Activated CD4-positive, alpha-beta T cell treated with anti-CD3 and anti-CD28 coated beads for 36 hours (primary cell): ENCODE results near the gene CPSF3. TPM values are rescaled to one million over a fixed set of nuclear protein-coding genes. Genes with fewer than 3 reads are reported as not detected.
"Not testable (repeated sequence)": the region's sequence is repeated elsewhere in the genome, so short reads cannot be mapped to it uniquely, and the experiment has no call there.

Source experiments
- ATAC-seq: fragments of 200-7000 bp; cut with Tn5 transposase; one replicate; pipeline ENCODE4 v1.10.0; 2021; ENCODE audit warnings: mild to moderate bottlenecking, moderate library complexity
- CTCF ChIA-PET: fragments of 350-600 bp; sonication (Branson Sonifier 250); formaldehyde crosslinking; loops from one replicate; lab custom pipeline; 2021; ENCODE audit warnings: antibody characterized with exemption; lab: Charles Lee
- POLR2A ChIA-PET: fragments of 350-600 bp; sonication (Branson Sonifier 250); formaldehyde crosslinking; loops from one replicate; lab custom pipeline; 2021; ENCODE audit warnings: antibody characterized with exemption, inconsistent platforms; lab: Charles Lee
- DNase-seq: peaks from one replicate; pipeline ENCODE4 v3.0.0-alpha.2; 2020
- H3K27ac Mint-ChIP-seq: one replicate; pipeline ENCODE4 v1.8.0; 2021; ENCODE audit warnings: mixed read lengths
- H3K27me3 Mint-ChIP-seq: one replicate; pipeline ENCODE4 v1.8.0; 2021; ENCODE audit warnings: mixed read lengths
- H3K36me3 Mint-ChIP-seq: one replicate; pipeline ENCODE4 v1.8.0; 2021; ENCODE audit warnings: low read depth, mixed read lengths
- H3K4me1 Mint-ChIP-seq: one replicate; pipeline ENCODE4 v1.8.0; 2021; ENCODE audit warnings: mixed read lengths
- H3K4me3 Mint-ChIP-seq: one replicate; pipeline ENCODE4 v1.8.0; 2021; ENCODE audit warnings: mild to moderate bottlenecking, moderate library complexity, mixed read lengths
- H3K9me3 Mint-ChIP-seq: one replicate; pipeline ENCODE4 v1.8.0; 2021; ENCODE audit warnings: low read depth, mixed read lengths
- intact Hi-C, 2 experiments: fragments of 100-400 bp; cut with DNase I in 1 of 2; cut with micrococcal nuclease in 1 of 2; formaldehyde crosslinking; loops; one replicate each; pipeline versions ENCODE4 v1.14.2 to v1.15.1; 2022 to 2024; cut with DNase I, micrococcal nuclease
- total RNA-seq, 2 experiments: library from RNA; stranded (reverse); gene quantifications; one replicate each; pipeline ENCODE4 v1.2.3, GENCODE V29; 2021

CPSF3 gene
- total RNA-seq, 2 experiments from 2014 or later, result 72.3 to 103 TPM

GRCh38 chr2:9492927-9493326, 69.5 kb downstream of the CPSF3 start:
- Mint-ChIP-seq H3K4me3 (no peak overlapping the region), H3K36me3 (peaks cover 62% of the 10 kb centered on the region), H3K27ac (peak overlapping the region; percentile 77), H3K4me1 (peaks cover 50% of the 10 kb centered on the region), H3K27me3 (no peaks in the 10 kb centered on the region), H3K9me3 (no peaks in the 10 kb centered on the region)
- ChIA-PET CTCF (interaction anchor here (0.8 to 1.4 kb wide), 4 partner anchors 18 to 689 kb away, joined by 3 to 4 read pairs (median 4); no protein-coding TSS in a partner anchor), POLR2A (no interaction called here)
- DNase-seq (no peak), ATAC-seq (no peak)
- intact Hi-C loops, result loop anchor here in 1 of 2 experiments (5.0 kb wide), 2 partner anchors 99 to 219 kb away; no protein-coding TSS in a partner anchor

- intact Hi-C loops, result loop anchor here in 1 of 2 experiments (5.0 kb wide), 2 partner anchors 99 to 219 kb away; no protein-coding TSS in a partner anchor
- Mint-ChIP-seq H3K36me3 (peaks cover 62% of the 10 kb centered on the region), H3K4me3 (no peak overlapping the region), H3K9me3 (no peaks in the 10 kb centered on the region), H3K27ac (peak overlapping the region; percentile 77), H3K4me1 (peaks cover 46% of the 10 kb centered on the region), H3K27me3 (no peaks in the 10 kb centered on the region)
- DNase-seq (no peak), ATAC-seq (peak; percentile 74)
- CTCF ChIA-PET, result interaction anchor here (1.4 kb wide), 2 partner anchors 18 to 93 kb away, joined by 4 read pairs; no protein-coding TSS in a partner anchor
- POLR2A ChIA-PET, result interaction anchor here (0.5 to 1.0 kb wide), 3 partner anchors 36 to 137 kb away, joined by 3 to 5 read pairs (median 4); partner anchors contain the start of gene YWHAQ
Measured at GRCh38 chr2:9493478-9493877, 70.0 kb downstream of the CPSF3 start.

DNA sequence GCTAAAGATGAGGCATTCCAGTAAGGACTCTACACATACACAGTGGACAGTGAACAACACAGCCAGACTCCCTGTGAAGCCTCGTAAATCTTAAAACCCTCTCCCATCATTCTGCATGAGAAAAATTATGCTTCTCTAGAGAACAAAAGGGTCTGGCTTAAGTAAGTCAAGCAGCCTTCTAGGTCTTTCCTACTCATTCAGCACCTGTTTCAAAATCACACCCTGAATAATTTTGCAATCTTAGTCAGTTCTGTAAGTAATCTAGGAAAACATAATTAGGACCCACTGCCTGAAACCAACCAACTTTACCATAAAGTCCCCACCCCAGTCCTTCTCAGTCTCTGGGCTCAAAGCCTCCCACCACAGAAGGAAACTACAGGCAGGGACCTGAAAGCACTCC, 70.6 kb downstream of the CPSF3 start:
- Mint-ChIP-seq H3K4me1 (peaks cover 40% of the 10 kb centered on the region), H3K9me3 (no peaks in the 10 kb centered on the region), H3K27me3 (no peaks in the 10 kb centered on the region), H3K36me3 (peaks cover 56% of the 10 kb centered on the region), H3K27ac (peak overlapping the region; percentile 77), H3K4me3 (no peak overlapping the region)
- intact Hi-C loops, result loop anchor here (1.0 to 5.0 kb wide), 3 partner anchors 58 to 218 kb away; no protein-coding TSS in a partner anchor
- peak; percentile 51 for ATAC-seq
- ChIA-PET CTCF (interaction anchor here (0.6 to 1.4 kb wide), 2 partner anchors 7 to 19 kb away, joined by 3 to 4 read pairs; no protein-coding TSS in a partner anchor), POLR2A (interaction anchor here (0.8 to 1.0 kb wide), 2 partner anchors 59 to 137 kb away, joined by 3 to 5 read pairs; partner anchors contain the start of gene YWHAQ)
- DNase-seq, result no peak

- DNase-seq (peak; percentile 35), ATAC-seq (peak; percentile 57)
- no peaks in the 10 kb centered on the region for H3K9me3 Mint-ChIP-seq
- no peak overlapping the region for H3K4me3 Mint-ChIP-seq
- peaks cover 47% of the 10 kb centered on the region for H3K36me3 Mint-ChIP-seq
- H3K4me1 Mint-ChIP-seq, result peaks cover 37% of the 10 kb centered on the region
- POLR2A ChIA-PET, result interaction anchor here (0.6 kb wide), 1 partner anchor 215 kb away, joined by 4 read pairs; no protein-coding TSS in a partner anchor
- intact Hi-C loops, result no loop called here
- H3K27me3 Mint-ChIP-seq, result no peaks in the 10 kb centered on the region
- CTCF ChIA-PET, result no interaction called here
- peak overlapping the region; percentile 61 for H3K27ac Mint-ChIP-seq
Measured at GRCh38 chr2:9497017-9497416, 73.6 kb downstream of the CPSF3 start.

DNA sequence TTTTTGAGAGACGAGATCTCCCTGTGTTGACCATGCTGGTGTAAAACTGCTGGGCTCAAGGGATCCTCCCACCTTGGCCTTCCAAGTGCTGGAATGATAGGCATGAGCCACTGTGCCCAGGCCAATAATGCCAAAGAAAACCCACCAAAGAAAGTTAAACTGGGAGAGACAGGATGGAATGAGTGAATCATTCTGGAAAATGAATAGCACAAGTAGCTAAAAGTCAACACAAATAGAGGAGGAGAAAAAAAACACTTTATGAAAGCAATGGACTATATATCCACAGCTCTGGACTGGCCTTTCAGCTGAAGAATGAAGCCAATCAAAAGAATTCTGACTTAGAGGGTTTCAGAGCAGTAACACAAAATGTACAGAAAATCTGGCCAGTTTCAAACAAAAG, 74.8 kb downstream of the CPSF3 start:
- H3K36me3 Mint-ChIP-seq, result peaks cover 43% of the 10 kb centered on the region
- H3K27ac Mint-ChIP-seq, result peak overlapping the region; percentile 43
- CTCF ChIA-PET, result no interaction called here
- no peak for ATAC-seq
- POLR2A ChIA-PET, result no interaction called here
- DNase-seq, result no peak
- peaks cover 32% of the 10 kb centered on the region for H3K4me1 Mint-ChIP-seq
- H3K9me3 Mint-ChIP-seq, result no peaks in the 10 kb centered on the region
- no peaks in the 10 kb centered on the region for H3K27me3 Mint-ChIP-seq
- H3K4me3 Mint-ChIP-seq, result no peak overlapping the region
- intact Hi-C loops, result no loop called here

- no peak for DNase-seq
- no peak for ATAC-seq
- no peak overlapping the region for H3K27ac Mint-ChIP-seq
- ChIA-PET CTCF (interaction anchor here (0.5 kb wide), 1 partner anchor 117 kb away, joined by 3 read pairs; no protein-coding TSS in a partner anchor), POLR2A (no interaction called here)
- H3K4me1 Mint-ChIP-seq, result no peaks in the 10 kb centered on the region
- H3K9me3 Mint-ChIP-seq, result no peaks in the 10 kb centered on the region
- H3K36me3 Mint-ChIP-seq, result peaks cover 33% of the 10 kb centered on the region
- no peaks in the 10 kb centered on the region for H3K27me3 Mint-ChIP-seq
- intact Hi-C loops, result no loop called here
- no peak overlapping the region for H3K4me3 Mint-ChIP-seq
Measured at GRCh38 chr2:9508931-9509330, 85.5 kb downstream of the CPSF3 start.

DNA sequence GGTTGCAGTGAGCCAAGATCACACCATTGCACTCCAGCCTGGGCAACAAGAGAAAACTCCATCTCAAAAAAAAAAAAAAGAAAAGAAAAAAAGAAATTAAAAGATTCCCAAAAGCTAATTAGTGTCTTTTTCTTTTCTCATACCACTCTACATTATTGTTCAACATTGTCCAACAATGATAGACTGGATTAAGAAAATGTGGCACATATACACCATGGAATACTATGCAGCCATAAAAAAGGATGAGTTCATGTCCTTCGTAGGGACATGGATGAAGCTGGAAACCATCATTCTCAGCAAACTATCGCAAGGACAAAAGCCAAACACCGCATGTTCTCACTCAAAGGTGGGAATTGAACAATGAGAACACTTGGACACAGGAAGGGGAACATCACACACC, 90.5 kb downstream of the CPSF3 start:
- H3K4me1 Mint-ChIP-seq, intact Hi-C loops, H3K27me3 Mint-ChIP-seq, H3K9me3 Mint-ChIP-seq, ATAC-seq, H3K27ac Mint-ChIP-seq, CTCF ChIA-PET, POLR2A ChIA-PET, DNase-seq, H3K4me3 Mint-ChIP-seq: not testable (repeated sequence)
- peaks cover 41% of the 10 kb centered on the region for H3K36me3 Mint-ChIP-seq

DNA sequence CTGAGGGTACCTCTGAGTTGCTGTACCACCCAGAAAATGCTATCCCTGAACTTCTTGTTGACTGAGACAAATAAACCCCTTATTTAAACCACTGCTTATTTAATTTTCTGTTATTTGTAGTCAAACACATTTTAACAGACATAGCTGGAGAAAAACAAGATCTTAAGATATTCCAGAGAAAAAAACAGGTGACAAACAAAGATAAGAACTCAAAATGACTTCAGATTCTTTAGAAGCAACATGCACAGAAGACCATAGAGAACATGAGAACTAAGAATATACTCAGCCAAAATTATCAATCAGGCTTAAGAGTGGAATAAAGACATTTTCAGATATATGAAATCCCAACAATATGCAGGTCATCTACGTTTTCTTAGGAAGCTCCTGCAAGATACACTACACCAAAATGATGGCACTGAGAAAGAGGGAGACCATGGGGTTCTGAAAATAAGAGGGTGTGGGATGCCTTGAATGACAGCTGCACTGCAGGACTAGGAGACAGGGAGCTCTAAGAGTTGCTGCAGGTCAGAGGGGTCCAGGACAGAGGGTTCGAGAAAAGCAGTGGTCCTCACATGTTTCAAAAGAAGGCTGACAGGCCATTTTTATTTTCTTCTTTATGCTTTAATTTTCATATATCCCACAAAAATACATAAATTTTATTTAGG, 93.8 kb downstream of the CPSF3 start:
- peaks cover 53% of the 10 kb centered on the region for H3K36me3 Mint-ChIP-seq
- H3K9me3 Mint-ChIP-seq, result no peaks in the 10 kb centered on the region
- DNase-seq, result no peak
- no peak overlapping the region for H3K27ac Mint-ChIP-seq
- ATAC-seq, result no peak
- no peak overlapping the region for H3K4me3 Mint-ChIP-seq
- intact Hi-C loops, result no loop called here
- CTCF ChIA-PET, result interaction anchor here (0.6 to 1.6 kb wide), 2 partner anchors 15 to 25 kb away, joined by 3 read pairs; no protein-coding TSS in a partner anchor
- peaks cover 2% of the 10 kb centered on the region for H3K4me1 Mint-ChIP-seq
- H3K27me3 Mint-ChIP-seq, result no peaks in the 10 kb centered on the region
- POLR2A ChIA-PET, result no interaction called here

DNA sequence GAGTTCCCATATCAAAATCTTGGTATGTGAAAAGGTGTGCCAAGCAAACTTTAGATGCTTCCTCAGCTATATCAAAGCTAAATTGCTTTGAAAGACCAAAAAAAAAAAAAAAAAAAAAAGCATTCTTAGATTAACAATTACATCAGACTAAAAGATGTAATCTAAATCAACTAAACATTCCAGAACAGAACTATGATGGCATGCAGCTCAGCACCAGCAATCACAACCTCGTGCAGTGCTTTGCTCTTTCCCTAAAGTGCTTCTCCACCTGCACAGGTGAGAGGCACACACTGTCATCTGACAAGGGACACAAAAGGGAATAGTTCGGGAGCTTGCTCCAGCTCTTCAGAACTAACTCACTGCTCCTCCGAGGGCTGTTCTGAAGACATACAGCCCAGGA, 94.7 kb downstream of the CPSF3 start:
- Mint-ChIP-seq H3K36me3 (peaks cover 51% of the 10 kb centered on the region), H3K4me1 (peaks cover 2% of the 10 kb centered on the region), H3K9me3 (no peaks in the 10 kb centered on the region), H3K4me3 (no peak overlapping the region), H3K27ac (no peak overlapping the region), H3K27me3 (no peaks in the 10 kb centered on the region)
- ATAC-seq (no peak), DNase-seq (no peak)
- POLR2A ChIA-PET, result interaction anchor here (0.7 kb wide), 1 partner anchor 11 kb away, joined by 4 read pairs; no protein-coding TSS in a partner anchor
- intact Hi-C loops, result no loop called here
- CTCF ChIA-PET, result interaction anchor here (0.6 to 1.6 kb wide), 3 partner anchors 14 to 26 kb away, joined by 3 read pairs; no protein-coding TSS in a partner anchor

- H3K4me1 Mint-ChIP-seq, result peaks cover 2% of the 10 kb centered on the region
- ATAC-seq (no peak), DNase-seq (no peak)
- H3K27ac Mint-ChIP-seq, result no peak overlapping the region
- H3K27me3 Mint-ChIP-seq, result no peaks in the 10 kb centered on the region
- no peaks in the 10 kb centered on the region for H3K9me3 Mint-ChIP-seq
- ChIA-PET CTCF (interaction anchor here (0.9 to 1.6 kb wide), 2 partner anchors 24 to 86 kb away, joined by 3 read pairs; no protein-coding TSS in a partner anchor), POLR2A (interaction anchor here (0.7 kb wide), 1 partner anchor 10 kb away, joined by 4 read pairs; no protein-coding TSS in a partner anchor)
- intact Hi-C loops, result no loop called here
- H3K36me3 Mint-ChIP-seq, result peaks cover 51% of the 10 kb centered on the region
- no peak overlapping the region for H3K4me3 Mint-ChIP-seq
Measured at GRCh38 chr2:9518780-9519179, 95.3 kb downstream of the CPSF3 start.

DNA sequence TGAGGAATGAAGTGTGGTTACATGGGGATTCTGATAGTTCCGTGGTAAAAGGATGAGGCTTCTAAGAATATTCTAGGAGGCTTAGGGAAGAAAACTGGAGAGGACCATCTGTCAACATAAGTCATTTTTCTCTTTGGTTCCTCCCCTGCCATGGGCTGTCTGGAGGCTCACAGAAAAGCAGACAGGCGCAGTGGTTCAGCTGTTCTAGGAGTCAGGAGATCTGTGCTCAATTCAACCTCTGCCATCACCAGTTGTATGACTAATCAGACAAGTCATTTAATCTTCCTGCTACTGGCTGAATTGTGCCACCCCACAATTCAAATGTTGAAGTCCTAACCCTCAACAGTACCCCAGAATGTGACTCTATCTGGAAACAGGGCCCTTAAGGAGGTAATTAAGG, 95.8 kb downstream of the CPSF3 start:
- peak; percentile 49 for ATAC-seq
- CTCF ChIA-PET, result interaction anchor here (0.7 to 1.4 kb wide), 3 partner anchors 86 to 1086 kb away, joined by 3 read pairs; no protein-coding TSS in a partner anchor
- intact Hi-C loops, result no loop called here
- H3K27ac Mint-ChIP-seq, result peak overlapping the region; percentile 70
- POLR2A ChIA-PET, result no interaction called here
- DNase-seq, result peak; percentile 12
- H3K36me3 Mint-ChIP-seq, result peaks cover 48% of the 10 kb centered on the region
- H3K9me3 Mint-ChIP-seq, result no peaks in the 10 kb centered on the region
- H3K27me3 Mint-ChIP-seq, result no peaks in the 10 kb centered on the region
- H3K4me3 Mint-ChIP-seq, result no peak overlapping the region
- peaks cover 2% of the 10 kb centered on the region for H3K4me1 Mint-ChIP-seq
